HG03520 (cell line): ENCODE data around the gene ZNG1B.
"Not testable (repeated sequence)": the region's sequence is repeated elsewhere in the genome, so short reads cannot be mapped to it uniquely, and the experiment has no call there.

Experiments
- ATAC-seq: cut with Tn5 transposase; IDR thresholded peaks from one replicate; pipeline ENCODE4 v1.9.1; 2021; ENCODE audit warnings: mild to moderate bottlenecking, moderate library complexity; ENCODE audit not compliant: unreplicated experiment

The ZNG1B gene

GRCh38 chr2:113437508-113438465 is at the start of gene ZNG1B:
Gene ZNG1B, plus strand, starts transcription at chr2:113437691. Its CDS starts 178 bp downstream, at chr2:113437869.
- not testable (repeated sequence) for ATAC-seq

- peak; percentile 73 for ATAC-seq
Observed at GRCh38 chr2:113390124-113390849, 47.2 kb upstream of the ZNG1B start.

GRCh38 chr2:113391073-113391472 is 46.4 kb upstream of the ZNG1B start:
- ATAC-seq, result no peak

- ATAC-seq, result no peak
Observed at GRCh38 chr2:113406114-113406513, 31.4 kb upstream of the ZNG1B start.

GRCh38 chr2:113407446-113408099 is 29.9 kb upstream of the ZNG1B start:
- no peak for ATAC-seq

- not testable (repeated sequence) for ATAC-seq
Observed at GRCh38 chr2:113411725-113412352, 25.7 kb upstream of the ZNG1B start.

GRCh38 chr2:113412774-113413173 is 24.7 kb upstream of the ZNG1B start:
- ATAC-seq, result not testable (repeated sequence)

- ATAC-seq, result not testable (repeated sequence)
Observed at GRCh38 chr2:113431773-113432172, 5.7 kb upstream of the ZNG1B start.

- not testable (repeated sequence) for ATAC-seq
Observed at GRCh38 chr2:113433468-113433867, 4.0 kb upstream of the ZNG1B start.

- not testable (repeated sequence) for ATAC-seq
Observed at GRCh38 chr2:113465770-113466169, 28.3 kb downstream of the ZNG1B start.

GRCh38 chr2:113476688-113477368 is 39.3 kb downstream of the ZNG1B start:
- not testable (repeated sequence) for ATAC-seq

- not testable (repeated sequence) for ATAC-seq
Observed at GRCh38 chr2:113496527-113496926, 59.0 kb downstream of the ZNG1B start.

GRCh38 chr2:113498365-113498764 is 60.9 kb downstream of the ZNG1B start, which contains the start of gene FOXD4L1:
Gene FOXD4L1, plus strand, starts transcription at chr2:113498665. Its CDS starts 592 bp downstream, at chr2:113499257.
- ATAC-seq, result not testable (repeated sequence)

GRCh38 chr2:113499019-113499885 is 61.8 kb downstream of the ZNG1B start:
- ATAC-seq, result not testable (repeated sequence)

GRCh38 chr2:113499886-113500722 is 62.6 kb downstream of the ZNG1B start:
- not testable (repeated sequence) for ATAC-seq

GRCh38 chr2:113500723-113501038 is 63.2 kb downstream of the ZNG1B start:
- ATAC-seq, result not testable (repeated sequence)

GRCh38 chr2:113502216-113503093 is 65.0 kb downstream of the ZNG1B start:
- peak; percentile 9 for ATAC-seq
